OCI-LY1 (cell line): Measurements from ENCODE around the gene DBNDD1.
A peak's percentile ranks its signal among the peaks of the same experiment; 100 is the strongest.

Experiments
- H2AFZ ChIP-seq: fragments of 200-600 bp; sonication (generic), shearing (Covaris generic); 2 replicates; pipeline ENCODE4 v1.6.0; 2014; ENCODE audit warnings: antibody characterized with exemption, mild to moderate bottlenecking, low read length
- H3F3A ChIP-seq: fragments of 200-600 bp; sonication (generic), shearing (Covaris generic); 2 replicates; pipeline ENCODE4 v1.6.0; 2014; ENCODE audit warnings: mild to moderate bottlenecking, antibody characterized with exemption, low read length, moderate library complexity; ENCODE audit not compliant: insufficient read depth
- H3K27ac ChIP-seq: fragments of 200-600 bp; sonication (generic); 2 replicates; pipeline ENCODE4 v1.5.1; 2014; ENCODE audit warnings: low read length, mixed run types, mild to moderate bottlenecking, low read depth; ENCODE audit not compliant: poor library complexity, severe bottlenecking
- H3K27me3 ChIP-seq: fragments of 200-600 bp; sonication (generic); 2 replicates; pipeline ENCODE4 v1.6.0; 2014; ENCODE audit warnings: antibody characterized with exemption, mild to moderate bottlenecking, low read length, moderate library complexity; ENCODE audit not compliant: insufficient read depth
- H3K36me3 ChIP-seq: fragments of 200-600 bp; sonication (generic); 2 replicates; pipeline ENCODE4 v1.6.1; 2014; ENCODE audit warnings: mild to moderate bottlenecking, antibody characterized with exemption, low read length, moderate library complexity, mixed read lengths; ENCODE audit not compliant: insufficient read depth
- H3K4me1 ChIP-seq: fragments of 200-600 bp; sonication (generic); 2 replicates; pipeline ENCODE4 v1.5.1; 2014; ENCODE audit warnings: mild to moderate bottlenecking, low read length, moderate library complexity; ENCODE audit not compliant: insufficient read depth, severe bottlenecking
- H3K4me2 ChIP-seq: fragments of 200-600 bp; sonication (generic), shearing (Covaris generic); 2 replicates; pipeline ENCODE4 v1.6.1; 2014; ENCODE audit warnings: low read length
- H3K4me3 ChIP-seq: fragments of 200-600 bp; sonication (generic); 2 replicates; pipeline ENCODE4 v1.5.1; 2014; ENCODE audit warnings: low read length, low read depth, mild to moderate bottlenecking, mixed read lengths; ENCODE audit not compliant: poor library complexity, severe bottlenecking
- H3K79me2 ChIP-seq: fragments of 200-600 bp; shearing (Covaris generic); 2 replicates; pipeline ENCODE4 v1.6.1; 2016; ENCODE audit warnings: mixed run types, low read length, mixed read lengths; ENCODE audit not compliant: insufficient read depth
- H3K9ac ChIP-seq: fragments of 200-600 bp; sonication (generic), shearing (Covaris generic); 2 replicates; pipeline ENCODE4 v1.6.1; 2014; ENCODE audit warnings: mild to moderate bottlenecking, low read length, mixed read lengths
- H3K9me2 ChIP-seq: fragments of 200-600 bp; sonication (generic), shearing (Covaris generic); 2 replicates; pipeline ENCODE4 v1.6.1; 2014; ENCODE audit warnings: low read depth, mild to moderate bottlenecking, low read length, mixed read lengths
- H3K9me3 ChIP-seq: fragments of 200-600 bp; shearing (Covaris generic); 2 replicates; pipeline ENCODE4 v1.6.1; 2014; ENCODE audit warnings: low read length, mixed read lengths
- H4K20me1 ChIP-seq: fragments of 200-600 bp; sonication (generic), shearing (Covaris generic); 2 replicates; pipeline ENCODE4 v1.6.0; 2016; ENCODE audit warnings: mild to moderate bottlenecking, low read length; ENCODE audit not compliant: insufficient read depth
- CTCF ChIP-seq: fragments of 200-600 bp; sonication (generic), shearing (Covaris generic); IDR thresholded peaks from 2 replicates; pipeline ENCODE4 v1.5.1; 2017; ENCODE audit warnings: mild to moderate bottlenecking, antibody characterized with exemption, low read length, moderate library complexity, mixed read lengths
- EZH2 ChIP-seq: fragments of 200-600 bp; sonication (generic), shearing (Covaris generic); IDR thresholded peaks from 2 replicates; pipeline ENCODE4 v1.8.0; 2017; ENCODE audit warnings: borderline replicate concordance, mixed run types, mild to moderate bottlenecking, antibody characterized with exemption, low read length, moderate library complexity, mixed read lengths

Gene DBNDD1

GRCh38 chr16:89994389-89994720 is 24.9 kb downstream of the DBNDD1 start:
- Histone ChIP-seq H3K9ac (no peak overlapping the region), H3K9me2 (no peaks in the 10 kb centered on the region), H4K20me1 (no peaks in the 10 kb centered on the region), H3K27me3 (no peaks in the 10 kb centered on the region), H3F3A (no peaks in the 10 kb centered on the region), H3K4me3 (no peak overlapping the region), H3K27ac (peak overlapping the region; percentile 46), H2AFZ (no peak overlapping the region), H3K4me2 (no peak overlapping the region), H3K36me3 (peaks cover 79% of the 10 kb centered on the region), H3K4me1 (no peaks in the 10 kb centered on the region), H3K9me3 (no peaks in the 10 kb centered on the region), H3K79me2 (no peaks in the 10 kb centered on the region)
- no peak for TF ChIP-seq EZH2
- TF ChIP-seq CTCF, result no peak

- no peaks in the 10 kb centered on the region for H3K4me1 ChIP-seq
- H4K20me1 ChIP-seq, result no peaks in the 10 kb centered on the region
- TF ChIP-seq CTCF, result no peak
- no peak for TF ChIP-seq EZH2
Observed at GRCh38 chr16:89993971-89994370, 25.3 kb downstream of the DBNDD1 start.

GRCh38 chr16:89993377-89993776 is 25.9 kb downstream of the DBNDD1 start:
- Histone ChIP-seq H3K9me3 (no peaks in the 10 kb centered on the region), H3K27ac (no peak overlapping the region), H3K36me3 (peaks cover 80% of the 10 kb centered on the region), H2AFZ (no peak overlapping the region), H3K4me3 (no peak overlapping the region), H3K4me2 (no peak overlapping the region), H4K20me1 (no peaks in the 10 kb centered on the region), H3F3A (no peaks in the 10 kb centered on the region), H3K9me2 (no peaks in the 10 kb centered on the region), H3K9ac (no peak overlapping the region), H3K79me2 (no peaks in the 10 kb centered on the region), H3K4me1 (no peaks in the 10 kb centered on the region), H3K27me3 (no peaks in the 10 kb centered on the region)
- TF ChIP-seq EZH2 (no peak), CTCF (no peak)

More at GRCh38 chr16:89993971-89994370, 25.3 kb downstream of the DBNDD1 start:
- Histone ChIP-seq H3K4me2 (no peak overlapping the region), H3K36me3 (peaks cover 79% of the 10 kb centered on the region), H3K9me3 (no peaks in the 10 kb centered on the region), H3K9ac (no peak overlapping the region), H3K9me2 (no peaks in the 10 kb centered on the region), H3K79me2 (no peaks in the 10 kb centered on the region), H3K4me3 (no peak overlapping the region), H3F3A (no peaks in the 10 kb centered on the region), H3K27ac (no peak overlapping the region), H3K27me3 (no peaks in the 10 kb centered on the region), H2AFZ (no peak overlapping the region)
